Sigmoid colon (tissue), 7 donors: ENCODE measurements around the gene ATP2B3. TPM values are rescaled to one million over a fixed set of nuclear protein-coding genes. Genes with fewer than 3 reads are reported as not detected.

Experiments
- DNase-seq: peaks from one replicate; pipeline ENCODE4 v3.0.0-alpha.2; 2019
- H3K27ac ChIP-seq, 4 donors: fragments of 200-600 bp; sonication (generic); one replicate each; pipeline ENCODE4 v1.5.1; 2016 to 2019; ENCODE audit warnings: mild to moderate bottlenecking in 1 of 4
- H3K27me3 ChIP-seq, 3 donors: fragments of 200-600 bp; sonication (generic); one replicate each; pipeline ENCODE4 v1.5.1; 2019; ENCODE audit warnings: mild to moderate bottlenecking in 1 of 3
- H3K36me3 ChIP-seq, 4 donors: fragments of 200-600 bp; sonication (generic); one replicate each; pipeline ENCODE4 v1.5.1; 2016 to 2019
- H3K4me1 ChIP-seq, 4 donors: fragments of 200-600 bp; sonication (generic); one replicate each; pipeline ENCODE4 v1.5.1; 2017 to 2019
- H3K4me3 ChIP-seq, 4 donors: fragments of 200-600 bp; sonication (generic); one replicate each; pipeline ENCODE4 v1.5.1; 2017 to 2019; ENCODE audit warnings: mild to moderate bottlenecking in 2 of 4, moderate library complexity in 1 of 4
- H3K9me3 ChIP-seq, 4 donors: fragments of 200-600 bp in 3 of 4; sonication (generic) in 3 of 4; one replicate each; pipeline versions ENCODE4 v1.5.1 to v1.6.1; 2013 to 2019
- CTCF ChIP-seq, 4 experiments: fragments of 450-650 bp in 3 of 4; fragments of 200-600 bp in 1 of 4; IDR thresholded peaks; one replicate each; pipeline ENCODE4 v1.5.1; 2016 to 2019; ENCODE audit warnings: antibody characterized with exemption in 4 of 4, mild to moderate bottlenecking in 3 of 4, moderate library complexity in 2 of 4
- EP300 ChIP-seq, 4 donors: sonication (generic); formaldehyde crosslinking; IDR thresholded peaks; one replicate each; pipeline ENCODE4 v1.6.1; 2017; ENCODE audit warnings: antibody characterized with exemption in 4 of 4
- POLR2A ChIP-seq, 2 donors: fragments of 450-650 bp; IDR thresholded peaks; one replicate each; pipeline ENCODE4 v1.6.1; 2016; ENCODE audit warnings: antibody characterized with exemption in 2 of 2, mild to moderate bottlenecking in 2 of 2, moderate library complexity in 2 of 2
- POLR2AphosphoS5 ChIP-seq, 4 donors: sonication (generic); formaldehyde crosslinking; IDR thresholded peaks; one replicate each; pipeline ENCODE4 v1.6.1; 2017; ENCODE audit warnings: antibody characterized with exemption in 4 of 4
- WGBS, 2 donors: extraction: QIAGEN DNeasy Blood & Tissue Kit; methylation state at CpG; one replicate each; pipeline ENCODE4 v1.1.7; 2013; 5-methylcytosine and 5-hydroxymethylcytosine counted together
- intact Hi-C: fragments of 100-400 bp; cut with DNase I; formaldehyde crosslinking; loops from one replicate; pipeline ENCODE4 v1.15.1; 2023
- polyA plus RNA-seq, 3 donors: library from polyadenylated mRNA; stranded (reverse); fragments of 200-250 nt; gene quantifications; one replicate each; pipeline ENCODE4 v1.2.3, GENCODE V29; 2013
- total RNA-seq, 4 donors: library from RNA; depleted of rRNA; stranded (reverse); fragments of >200 nt; gene quantifications; one replicate each; pipeline ENCODE4 v1.1.0, GENCODE V29; 2016
- donor health status: healthy with polysubstance abuse.
- donor health status: Bipolar disorder and iron deficiency.
- donor health status: healthy.

ATP2B3 gene
- total and polyA plus RNA-seq, 7 donors: under 0.01 to 0.95 (median 0.26) TPM; not detected in 2

- Histone ChIP-seq H3K36me3 (no peaks in the 10 kb centered on the region), H3K27me3 (peaks cover 0 to 3% (median 0%) of the 10 kb centered on the region in 3 donors), H3K27ac (no peak overlapping the region), H3K4me3 (no peak overlapping the region), H3K4me1 (no peaks in the 10 kb centered on the region), H3K9me3 (no peaks in the 10 kb centered on the region)
- TF ChIP-seq POLR2AphosphoS5 (IDR thresholded peaks at IDR 0.05) (no peak), CTCF (IDR thresholded peaks at IDR 0.05) (no peak), POLR2A (IDR thresholded peaks at IDR 0.05) (no peak), EP300 (IDR thresholded peaks at IDR 0.05) (no peak)
- WGBS, 2 donors: 62 to 80% methylated on average over 15 of the region's 15 CpGs
- intact Hi-C loops: no loop called here
- DNase-seq: peak; percentile 56
Measured at GRCh38 chrX:153627675-153628111, 110.3 kb downstream of the ATP2B3 start.

GRCh38 chrX:153628129-153628528 is 110.7 kb downstream of the ATP2B3 start:
- WGBS, 2 donors: 91 to 92% methylated on average over 8 of the region's 8 CpGs
- TF ChIP-seq POLR2AphosphoS5 (IDR thresholded peaks at IDR 0.05) (no peak), CTCF (IDR thresholded peaks at IDR 0.05) (no peak), POLR2A (IDR thresholded peaks at IDR 0.05) (no peak), EP300 (IDR thresholded peaks at IDR 0.05) (no peak)
- H3K9me3 ChIP-seq: no peaks in the 10 kb centered on the region
- H3K27me3 ChIP-seq: peaks cover 0 to 3% (median 0%) of the 10 kb centered on the region in 3 donors
- H3K27ac ChIP-seq: no peak overlapping the region
- H3K4me1 ChIP-seq: no peaks in the 10 kb centered on the region
- no peak overlapping the region for H3K4me3 ChIP-seq
- H3K36me3 ChIP-seq: no peaks in the 10 kb centered on the region
- DNase-seq: no peak
- intact Hi-C loops: no loop called here

- WGBS, 2 donors: 89 to 91% methylated on average over 12 of the region's 12 CpGs
- Histone ChIP-seq H3K27ac (no peak overlapping the region), H3K36me3 (no peaks in the 10 kb centered on the region), H3K9me3 (no peaks in the 10 kb centered on the region), H3K4me1 (no peaks in the 10 kb centered on the region), H3K27me3 (peaks cover 0 to 3% (median 0%) of the 10 kb centered on the region in 3 donors), H3K4me3 (no peak overlapping the region)
- TF ChIP-seq POLR2A (IDR thresholded peaks at IDR 0.05) (no peak), EP300 (IDR thresholded peaks at IDR 0.05) (no peak), POLR2AphosphoS5 (IDR thresholded peaks at IDR 0.05) (no peak), CTCF (IDR thresholded peaks at IDR 0.05) (no peak)
- intact Hi-C loops: no loop called here
- peak; percentile 49 for DNase-seq
Measured at GRCh38 chrX:153628665-153629064, 111.2 kb downstream of the ATP2B3 start.

- Histone ChIP-seq H3K27me3 (no peaks in the 10 kb centered on the region), H3K4me1 (no peaks in the 10 kb centered on the region), H3K27ac (no peak overlapping the region), H3K36me3 (no peaks in the 10 kb centered on the region), H3K4me3 (no peak overlapping the region), H3K9me3 (no peaks in the 10 kb centered on the region)
- no peak for DNase-seq
- intact Hi-C loops: no loop called here
- TF ChIP-seq CTCF (IDR thresholded peaks at IDR 0.05) (no peak), POLR2AphosphoS5 (IDR thresholded peaks at IDR 0.05) (no peak), EP300 (IDR thresholded peaks at IDR 0.05) (no peak), POLR2A (IDR thresholded peaks at IDR 0.05) (no peak)
- WGBS, 2 donors: 95 to 100% methylated on average over 2 of the region's 2 CpGs
Measured at GRCh38 chrX:153631346-153631745, 113.9 kb downstream of the ATP2B3 start.
